Testis (tissue), 2 donors: ENCODE measurements around the gene GARRE1.

ENCODE experiments used
- CTCF ChIP-seq, 3 experiments: fragments of 450-650 bp in 2 of 3; fragments of 200-600 bp in 1 of 3; sonication (generic) in 1 of 3; IDR thresholded peaks; one replicate each; pipeline ENCODE4 v1.5.1; 2016 to 2019; ENCODE audit warnings: antibody characterized with exemption in 3 of 3, mild to moderate bottlenecking in 2 of 3, moderate library complexity in 1 of 3
- POLR2A ChIP-seq: fragments of 450-650 bp; IDR thresholded peaks from one replicate; pipeline ENCODE4 v1.6.1; 2017; ENCODE audit warnings: antibody characterized with exemption, mild to moderate bottlenecking, moderate library complexity

GRCh38 chr19:34230820-34231219, 23.5 kb upstream of the GARRE1 start:
- TF ChIP-seq POLR2A (no peak), CTCF (IDR thresholded peaks at IDR 0.05) (no peak)
